Heart left ventricle (tissue), 16 donors: ENCODE measurements around the gene RPF1. TPM values are rescaled to one million over a fixed set of nuclear protein-coding genes. Genes with fewer than 3 reads are reported as not detected.

Source experiments
- ATAC-seq, 4 donors: fragments of 200-7000 bp; cut with Tn5 transposase; one replicate each; pipeline ENCODE4 v1.9.1; 2020 to 2022; ENCODE audit warnings: moderate library complexity in 4 of 4, mild to moderate bottlenecking in 3 of 4, moderate number of reproducible peaks in 1 of 4
- DNase-seq, 5 donors: peaks; one replicate each; pipeline ENCODE4 v3.0.0-alpha.2; 2020
- H3K27ac ChIP-seq, 12 donors: fragments of 200-600 bp; sonication (generic) in 4 of 12; one replicate each; pipeline versions ENCODE4 v1.5.0 to v1.8.0; 2016 to 2022; ENCODE audit warnings: mild to moderate bottlenecking in 2 of 12
- H3K27me3 ChIP-seq, 9 donors: fragments of 200-600 bp; sonication (generic) in 2 of 9; one replicate each; pipeline versions ENCODE4 v1.5.1 to v1.8.0; 2016 to 2022; ENCODE audit warnings: mild to moderate bottlenecking in 3 of 9
- H3K36me3 ChIP-seq, 9 donors: fragments of 200-600 bp; sonication (generic) in 2 of 9; one replicate each; pipeline versions ENCODE4 v1.5.0 to v1.8.0; 2018 to 2022; ENCODE audit warnings: mild to moderate bottlenecking in 2 of 9
- H3K4me1 ChIP-seq, 12 donors: fragments of 200-600 bp; sonication (generic) in 4 of 12; one replicate each; pipeline versions ENCODE4 v1.5.0 to v1.8.0; 2016 to 2022; ENCODE audit warnings: mild to moderate bottlenecking in 3 of 12
- H3K4me3 ChIP-seq, 12 donors: fragments of 200-600 bp; sonication (generic) in 4 of 12; one replicate each; pipeline versions ENCODE4 v1.5.0 to v1.8.0; 2017 to 2022; ENCODE audit warnings: mild to moderate bottlenecking in 9 of 12, moderate library complexity in 4 of 12
- H3K9me3 ChIP-seq, 12 donors: fragments of 200-600 bp; sonication (generic) in 4 of 12; one replicate each; pipeline versions ENCODE4 v1.5.0 to v1.8.0; 2016 to 2022; ENCODE audit warnings: mild to moderate bottlenecking in 1 of 12
- CTCF ChIP-seq, 12 donors: fragments of 200-600 bp; sonication (generic) in 4 of 12; IDR thresholded peaks; one replicate each; pipeline versions ENCODE4 v1.5.0 to v1.8.0; 2018 to 2022; ENCODE audit warnings: antibody characterized with exemption in 12 of 12, mild to moderate bottlenecking in 5 of 12
- POLR2A ChIP-seq, 2 donors: fragments of 450-650 bp; IDR thresholded peaks; one replicate each; pipeline ENCODE4 v1.6.1; 2017; ENCODE audit warnings: antibody characterized with exemption in 2 of 2, mild to moderate bottlenecking in 2 of 2, moderate library complexity in 2 of 2
- WGBS, 4 donors: extraction: QIAGEN DNeasy Blood & Tissue Kit in 2 of 4; methylation state at CpG; one replicate each; pipeline versions ENCODE4 v1.1.5 to v1.1.7; 2013 to 2018; 5-methylcytosine and 5-hydroxymethylcytosine counted together
- intact Hi-C, 10 donors: fragments of 100-400 bp; cut with DNase I; formaldehyde crosslinking; loops; one replicate each; pipeline versions ENCODE4 v1.11.1 to v1.14.2; 2022
- polyA plus RNA-seq, 2 donors: library from polyadenylated mRNA; stranded (reverse); fragments of 200-250 nt; gene quantifications; one replicate each; pipeline ENCODE4 v1.2.3, GENCODE V29; 2013
- total RNA-seq, 9 donors: library from RNA; depleted of rRNA in 2 of 9; stranded (reverse); fragments of >200 nt in 2 of 9; fragmentation: NEBNext Ultra II Directional in 3 of 9; extraction: Animal tissue kit (Norgen Biotek cat#: 25700) in 3 of 9; gene quantifications; one replicate each; pipeline versions ENCODE4 v1.1.0 to v1.2.4, GENCODE V29; 2016 to 2023
- donor health status: ischemic (EF 13 %, LVEDD 7.1; RV severe dilation, severe dysfunction).
- donor health status: healthy with polysubstance abuse.
- donor health status: DM: no; HTN: yes; CAD: no.
- donor health status: DM: no; HTN: no; CAD: no.
- donor health status: ischemic (EF 25% LVEDD 6.9; RV normal size, moderate dysfunction).
- donor health status: ischemic (EF 25% LVEDD 5.7; RV mildly dilated, moderate dysfunction).
- donor health status: healthy.
- donor health status: DM: yes; HTN: yes; CAD: no.
- donor health status: ischemic (EF 35%, LVEDD 5.7; RV mildly dilated, moderate dysfunction).
- donor health status: nonischemic (EF 11% LVEDD 7.7; RV severe dilation, severe dysfunction).
- donor health status: DM: yes; HTN: yes; CAD: no.
- donor health status: PGD.
- donor health status: ischemic (EF 29% LVEDD 5.4; RV normal size, mild dysfunction).
- donor health status: nonischemic (EF 23%, LVEDD 6.1; RV moderate dilation, normal function).

The RPF1 gene
- total and polyA plus RNA-seq, 11 donors: 23.9 to 66.8 (median 34.5) TPM

- no peak for TF ChIP-seq CTCF (IDR thresholded peaks at IDR 0.05)
- 72 to 77% (median 73%) methylated on average over 6 of the region's 6 CpGs for WGBS, 4 donors
Measured at GRCh38 chr1:84434081-84434769, 44.8 kb upstream of the RPF1 start.

GRCh38 chr1:84434801-84435549 lies 44.1 kb upstream of the RPF1 start:
- no peaks in the 10 kb centered on the region for H3K27me3 ChIP-seq

More at GRCh38 chr1:84434081-84434769, 44.8 kb upstream of the RPF1 start:
- ATAC-seq (no peak), DNase-seq (no peak)
- H3K4me3 ChIP-seq: peak overlapping the region in 2 of 12 donors; percentile 33 to 45
- peaks cover 0 to 47% (median 6%) of the 10 kb centered on the region in 12 donors for H3K4me1 ChIP-seq
- intact Hi-C loops: loop anchor here (2.0 to 10.0 kb wide), 11 partner anchors 129 to 503 kb away; partner anchors contain the start of genes PRKACB (in 6 of the 10) and SAMD13 (in 2 of the 10)
- H3K27ac ChIP-seq: peak overlapping the region in 1 of 12 donors; percentile 67
- H3K36me3 ChIP-seq: no peaks in the 10 kb centered on the region
- peaks cover 0 to 9% (median 0%) of the 10 kb centered on the region in 12 donors for H3K9me3 ChIP-seq
- H3K27me3 ChIP-seq: no peaks in the 10 kb centered on the region

GRCh38 chr1:84436876-84437655 lies 42.0 kb upstream of the RPF1 start:
- peaks cover 0 to 48% (median 6%) of the 10 kb centered on the region in 12 donors for H3K4me1 ChIP-seq
- intact Hi-C loops: loop anchor here (5.0 to 10.0 kb wide), 10 partner anchors 132 to 505 kb away; partner anchors contain the start of genes PRKACB (in 3 of the 10) and SAMD13 (in 2 of the 10)
- peak overlapping the region in 2 of 12 donors; percentile 17 to 76 for H3K27ac ChIP-seq
- no peaks in the 10 kb centered on the region for H3K36me3 ChIP-seq
- H3K4me3 ChIP-seq: peak overlapping the region in 2 of 12 donors; percentile 6 to 24
- WGBS, 4 donors: 48 to 65% (median 50%) methylated on average over 5 of the region's 5 CpGs
- DNase-seq: no peak
- no peak for TF ChIP-seq CTCF (IDR thresholded peaks at IDR 0.05)
- TF ChIP-seq POLR2A (IDR thresholded peaks at IDR 0.05): no peak
- peaks cover 0 to 5% (median 0%) of the 10 kb centered on the region in 9 donors for H3K27me3 ChIP-seq
- H3K9me3 ChIP-seq: no peaks in the 10 kb centered on the region
- peak in 2 of 4 donors; percentile 34 to 53 for ATAC-seq

More at GRCh38 chr1:84434801-84435549, 44.1 kb upstream of the RPF1 start:
- 35 to 40% (median 38%) methylated on average over 4 of the region's 4 CpGs for WGBS, 4 donors
- ATAC-seq (no peak), DNase-seq (no peak)
- Histone ChIP-seq H3K36me3 (no peaks in the 10 kb centered on the region), H3K4me1 (peaks cover 0 to 47% (median 6%) of the 10 kb centered on the region in 12 donors), H3K9me3 (peaks cover 0 to 5% (median 0%) of the 10 kb centered on the region in 12 donors), H3K4me3 (peak overlapping the region in 2 of 12 donors; percentile 7 to 9), H3K27ac (peak overlapping the region in 1 of 12 donors; percentile 67)
- intact Hi-C loops: loop anchor here (2.0 to 10.0 kb wide), 13 partner anchors 130 to 504 kb away; partner anchors contain the start of genes PRKACB (in 8 of the 10) and SAMD13 (in 2 of the 10)
- TF ChIP-seq CTCF (IDR thresholded peaks at IDR 0.05) (no peak), POLR2A (IDR thresholded peaks at IDR 0.05) (no peak)
